ENCODE results near the gene DDIT4. TPM values are rescaled to one million over a fixed set of nuclear protein-coding genes. Genes with fewer than 3 reads are reported as not detected.
"Not testable (repeated sequence)": the region's sequence is repeated elsewhere in the genome, so short reads cannot be mapped to it uniquely, and the experiment has no call there.

The DDIT4 gene
- total RNA-seq, 1 donor from 2014 or later, result 280 TPM

GRCh38 chr10:72245949-72246525 is 27.7 kb upstream of the DDIT4 start:
- Histone ChIP-seq H3K27me3 (ENCODE audit: control insufficient read depth, insufficient read depth, low read length) (no peaks in the 10 kb centered on the region), H3K36me3 (ENCODE audit: control insufficient read depth, insufficient read depth, low read length) (no peaks in the 10 kb centered on the region), H3K4me3 (ENCODE audit: low read depth, low read length) (no peak overlapping the region)
- DNase-seq (ENCODE audit: low read depth), result no peak
- TF ChIP-seq, protein P1, sequence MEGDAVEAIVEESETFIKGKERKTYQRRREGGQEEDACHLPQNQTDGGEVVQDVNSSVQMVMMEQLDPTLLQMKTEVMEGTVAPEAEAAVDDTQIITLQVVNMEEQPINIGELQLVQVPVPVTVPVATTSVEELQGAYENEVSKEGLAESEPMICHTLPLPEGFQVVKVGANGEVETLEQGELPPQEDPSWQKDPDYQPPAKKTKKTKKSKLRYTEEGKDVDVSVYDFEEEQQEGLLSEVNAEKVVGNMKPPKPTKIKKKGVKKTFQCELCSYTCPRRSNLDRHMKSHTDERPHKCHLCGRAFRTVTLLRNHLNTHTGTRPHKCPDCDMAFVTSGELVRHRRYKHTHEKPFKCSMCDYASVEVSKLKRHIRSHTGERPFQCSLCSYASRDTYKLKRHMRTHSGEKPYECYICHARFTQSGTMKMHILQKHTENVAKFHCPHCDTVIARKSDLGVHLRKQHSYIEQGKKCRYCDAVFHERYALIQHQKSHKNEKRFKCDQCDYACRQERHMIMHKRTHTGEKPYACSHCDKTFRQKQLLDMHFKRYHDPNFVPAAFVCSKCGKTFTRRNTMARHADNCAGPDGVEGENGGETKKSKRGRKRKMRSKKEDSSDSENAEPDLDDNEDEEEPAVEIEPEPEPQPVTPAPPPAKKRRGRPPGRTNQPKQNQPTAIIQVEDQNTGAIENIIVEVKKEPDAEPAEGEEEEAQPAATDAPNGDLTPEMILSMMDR (IDR thresholded peaks at IDR 0.05; ENCODE audit: insufficient read depth, low read length, poor library complexity, severe bottlenecking), result no peak

DNA sequence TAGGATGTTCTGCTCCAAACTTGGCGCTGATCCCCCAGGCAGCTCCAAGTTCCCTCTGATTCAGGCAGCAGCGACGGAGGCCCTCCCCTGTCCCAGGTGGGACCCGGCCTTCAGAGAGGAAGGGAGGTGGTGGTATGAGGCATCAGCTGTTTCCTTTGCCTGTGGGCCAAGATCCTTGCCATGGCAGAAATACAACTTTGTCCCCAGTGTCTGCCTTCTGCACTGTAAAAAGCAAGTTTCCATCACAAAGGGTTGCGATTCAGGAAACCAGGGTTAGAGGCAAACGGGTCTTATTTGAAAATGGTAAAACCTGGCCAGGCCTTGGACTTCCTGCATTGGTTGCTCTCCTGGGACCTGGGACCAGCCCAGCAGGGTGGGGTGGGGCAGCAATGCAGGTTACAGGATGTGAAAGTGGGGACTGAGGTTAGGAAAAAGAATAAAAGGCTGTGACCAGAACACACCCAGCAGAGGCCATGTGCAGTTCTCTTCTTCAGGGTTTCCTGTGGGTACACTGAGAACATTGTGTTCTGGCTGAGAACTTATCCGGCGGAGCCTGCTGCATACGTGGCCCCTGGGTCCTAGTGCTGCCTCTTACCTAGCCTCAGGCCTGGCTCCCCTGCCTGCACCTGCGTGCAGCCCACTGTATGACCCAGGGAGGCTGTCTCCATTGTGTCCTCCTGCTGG is 25.1 kb upstream of the DDIT4 start:
- DNase-seq (ENCODE audit: low read depth), result no peak
- TF ChIP-seq, protein P1 (IDR thresholded peaks at IDR 0.05; ENCODE audit: insufficient read depth, low read length, poor library complexity, severe bottlenecking), result no peak
- H3K4me3 ChIP-seq (ENCODE audit: low read depth, low read length), result no peak overlapping the region
- no peaks in the 10 kb centered on the region for H3K36me3 ChIP-seq (ENCODE audit: control insufficient read depth, insufficient read depth, low read length)
- no peaks in the 10 kb centered on the region for H3K27me3 ChIP-seq (ENCODE audit: control insufficient read depth, insufficient read depth, low read length)

DNA sequence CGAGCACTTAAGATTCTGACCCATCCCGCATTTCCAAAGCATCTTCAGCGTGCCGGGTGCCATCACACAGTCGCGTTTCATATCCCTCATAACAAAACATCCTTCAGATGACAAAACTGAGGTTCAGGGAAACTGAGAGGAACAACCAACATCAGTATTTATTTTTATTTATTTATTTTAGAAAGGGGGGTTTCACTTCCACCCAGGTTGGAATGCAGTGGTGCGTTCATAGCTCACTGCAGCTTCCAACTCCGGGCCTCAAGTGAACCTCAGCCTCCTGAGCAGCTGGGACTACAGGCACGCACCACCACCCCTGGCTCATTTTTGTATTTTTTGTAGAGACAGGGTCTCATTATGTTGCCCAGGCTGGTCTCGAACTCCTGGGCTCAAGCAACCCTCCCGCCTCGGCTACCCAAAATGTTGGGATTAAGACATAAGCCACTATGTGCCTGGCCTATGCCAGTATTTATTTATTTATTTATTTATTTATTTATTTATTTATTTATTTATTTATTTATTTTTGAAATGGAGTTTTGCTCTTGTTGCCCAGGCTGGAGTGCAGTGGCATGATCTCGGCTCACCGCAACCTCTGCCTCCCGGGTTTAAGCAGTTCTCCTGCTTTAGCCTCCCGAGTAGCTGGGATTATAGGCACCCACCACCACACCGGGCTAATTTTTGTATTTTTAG is 24.4 kb upstream of the DDIT4 start:
- H3K4me3 ChIP-seq (ENCODE audit: low read depth, low read length), result not testable (repeated sequence)

DNA sequence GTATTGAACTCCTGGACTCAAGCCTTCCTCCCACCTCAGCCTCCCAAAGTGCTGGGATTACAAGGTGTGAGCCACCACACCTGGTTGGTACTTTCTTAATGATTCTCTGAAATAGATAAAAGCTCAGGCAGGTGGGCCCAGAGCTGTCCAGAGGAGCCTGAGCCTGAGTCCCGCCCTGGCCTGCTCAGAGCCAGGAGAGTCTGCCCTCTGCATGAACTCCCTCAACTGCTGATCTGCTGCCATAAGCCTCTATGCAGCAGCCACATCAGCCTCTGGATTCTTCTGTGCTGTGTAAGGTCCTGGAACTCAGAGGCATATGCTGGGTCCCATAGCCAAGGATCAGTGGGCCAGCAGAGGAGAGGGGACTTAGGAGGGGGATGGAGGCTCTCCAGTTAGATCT is 23.1 kb upstream of the DDIT4 start:
- DNase-seq (ENCODE audit: low read depth), result no peak

More for the DNA sequence above, 24.4 kb upstream of the DDIT4 start:
- not testable (repeated sequence) for DNase-seq (ENCODE audit: low read depth); H3K36me3 ChIP-seq (ENCODE audit: control insufficient read depth, insufficient read depth, low read length); H3K27me3 ChIP-seq (ENCODE audit: control insufficient read depth, insufficient read depth, low read length)

GRCh38 chr10:72251635-72252034 is 22.1 kb upstream of the DDIT4 start:
- TF ChIP-seq, protein P1 (IDR thresholded peaks at IDR 0.05; ENCODE audit: insufficient read depth, low read length, poor library complexity, severe bottlenecking), result no peak
- Histone ChIP-seq H3K4me3 (ENCODE audit: low read depth, low read length) (no peak overlapping the region), H3K27me3 (ENCODE audit: control insufficient read depth, insufficient read depth, low read length) (no peaks in the 10 kb centered on the region), H3K36me3 (ENCODE audit: control insufficient read depth, insufficient read depth, low read length) (no peaks in the 10 kb centered on the region)
- DNase-seq (ENCODE audit: low read depth), result no peak

More for the DNA sequence above, 23.1 kb upstream of the DDIT4 start:
- Histone ChIP-seq H3K36me3 (ENCODE audit: control insufficient read depth, insufficient read depth, low read length) (no peaks in the 10 kb centered on the region), H3K4me3 (ENCODE audit: low read depth, low read length) (no peak overlapping the region), H3K27me3 (ENCODE audit: control insufficient read depth, insufficient read depth, low read length) (no peaks in the 10 kb centered on the region)
- TF ChIP-seq, protein P1 (IDR thresholded peaks at IDR 0.05; ENCODE audit: insufficient read depth, low read length, poor library complexity, severe bottlenecking), result no peak

DNA sequence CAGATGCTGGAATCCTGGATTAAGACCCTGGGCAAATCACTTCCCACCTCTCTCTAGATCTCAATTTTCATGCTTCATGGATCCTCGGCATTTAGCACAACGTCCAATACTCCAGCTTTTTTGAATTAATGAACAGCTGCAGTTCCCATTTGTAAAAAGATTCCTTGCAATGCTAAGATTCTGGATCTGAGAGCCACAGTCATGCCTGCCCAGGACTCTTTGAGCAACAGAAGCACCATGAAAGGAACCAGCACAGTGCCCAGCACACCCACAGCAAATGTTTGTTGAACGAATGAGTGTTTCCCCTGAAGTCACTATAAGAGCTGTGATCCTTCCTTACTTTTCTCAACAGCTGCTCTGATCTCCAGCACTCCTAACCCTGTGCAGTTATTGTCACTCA is 20.8 kb upstream of the DDIT4 start:
- TF ChIP-seq, protein P1 (IDR thresholded peaks at IDR 0.05; ENCODE audit: insufficient read depth, low read length, poor library complexity, severe bottlenecking), result no peak
- no peak overlapping the region for H3K4me3 ChIP-seq (ENCODE audit: low read depth, low read length)
- no peak for DNase-seq (ENCODE audit: low read depth)
- no peaks in the 10 kb centered on the region for H3K27me3 ChIP-seq (ENCODE audit: control insufficient read depth, insufficient read depth, low read length)
- H3K36me3 ChIP-seq (ENCODE audit: control insufficient read depth, insufficient read depth, low read length), result no peaks in the 10 kb centered on the region
